Measurements from ENCODE around the gene C15orf61.

Gene C15orf61

DNA sequence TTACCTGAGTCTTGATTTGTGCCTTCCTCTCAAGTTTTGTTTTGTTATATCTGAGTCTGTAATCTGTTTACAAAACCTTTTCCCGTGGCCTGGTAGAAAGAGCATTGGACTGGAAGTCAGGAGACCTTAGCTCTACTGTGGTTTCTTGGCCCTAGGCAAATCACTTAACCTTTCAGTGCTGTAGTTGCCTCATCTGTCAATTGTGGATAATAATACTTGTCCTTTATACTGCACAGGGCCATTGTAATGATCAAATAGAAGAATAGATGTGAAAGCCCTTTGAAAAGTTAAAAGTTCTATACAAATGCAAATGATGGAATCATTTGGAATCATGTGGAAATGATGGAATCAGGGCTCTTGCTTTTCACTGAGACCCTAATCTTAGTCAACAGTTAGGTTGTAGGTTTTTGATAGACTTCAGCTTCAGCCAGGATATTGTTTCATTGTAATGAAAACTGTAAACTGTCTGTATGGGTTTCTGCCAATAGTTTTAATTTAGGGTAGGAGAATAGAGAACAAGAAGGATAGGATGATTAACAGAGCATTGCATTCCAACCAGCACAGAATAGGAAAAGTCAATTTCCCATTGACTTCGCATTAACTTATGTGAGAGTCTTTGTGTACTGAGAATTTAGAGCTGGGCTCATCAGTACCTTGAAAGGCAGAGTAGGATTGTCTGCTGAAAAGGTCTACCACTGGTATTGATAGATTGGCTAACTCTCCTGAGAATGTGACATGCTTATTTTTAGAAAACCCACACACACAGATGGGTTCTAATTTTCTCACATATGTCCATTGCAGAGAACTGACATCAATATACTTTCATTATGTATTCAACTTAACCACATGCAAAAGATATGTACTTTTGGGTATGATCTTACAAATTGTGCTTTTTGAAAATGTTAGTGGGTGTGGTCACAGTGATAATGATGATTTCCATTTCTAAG lies 43.4 kb downstream of the C15orf61 start:
- H3K4me3 ChIP-seq (ENCODE audit: low read depth, low read length) = no peak overlapping the region
- no peaks in the 10 kb centered on the region for H3K27me3 ChIP-seq (ENCODE audit: insufficient read depth, low read length)
- no peak overlapping the region for H3K23ac ChIP-seq (ENCODE audit: low read length)
- H3K36me3 ChIP-seq (ENCODE audit: control insufficient read depth in 1 of 2, insufficient read depth in 2 of 2, low read length in 2 of 2) = no peaks in the 10 kb centered on the region
- H3K9me3 ChIP-seq (ENCODE audit: insufficient read depth, low read depth, low read length) = no peaks in the 10 kb centered on the region
- H4K12ac ChIP-seq (ENCODE audit: low read depth, low read length) = no peak overlapping the region
- H3K79me2 ChIP-seq (ENCODE audit: control insufficient read depth, insufficient read depth, low read length, poor library complexity) = no peaks in the 10 kb centered on the region
- DNase-seq = no peak
- no peaks in the 10 kb centered on the region for H3K79me1 ChIP-seq (ENCODE audit: low read length)
- no peak overlapping the region for H2BK120ac ChIP-seq (ENCODE audit: insufficient read depth, low read length, poor library complexity)
- H4K91ac ChIP-seq (ENCODE audit: low read depth, low read length) = no peak overlapping the region
- H2BK5ac ChIP-seq (ENCODE audit: low read depth, low read length, poor library complexity) = no peak overlapping the region
- H3K4me2 ChIP-seq (ENCODE audit: low read length) = no peak overlapping the region
- H2AFZ ChIP-seq (ENCODE audit: insufficient read depth, low read length, poor library complexity) = no peak overlapping the region
- no peak overlapping the region for H4K8ac ChIP-seq (ENCODE audit: low read depth, low read length)
- H3K14ac ChIP-seq (ENCODE audit: low read length) = no peak overlapping the region
- no peaks in the 10 kb centered on the region for H3K4me1 ChIP-seq (ENCODE audit: control insufficient read depth in 1 of 2, insufficient read depth in 2 of 2, low read length in 2 of 2)
- WGBS (ENCODE audit: extremely low coverage, insufficient coverage, insufficient read length) = no CpG with 5 or more reads among the region's 2 CpGs
- H3K27ac ChIP-seq (ENCODE audit: low read depth, low read length) = no peak overlapping the region
- no peak overlapping the region for H3K18ac ChIP-seq (ENCODE audit: low read length)
- H3K9ac ChIP-seq (ENCODE audit: low read length) = no peak overlapping the region
- H2BK12ac ChIP-seq (ENCODE audit: low read length) = no peak overlapping the region
- no peak overlapping the region for H2AK5ac ChIP-seq (ENCODE audit: low read length)
- no peak overlapping the region for H3K4ac ChIP-seq (ENCODE audit: low read depth, low read length)

DNA sequence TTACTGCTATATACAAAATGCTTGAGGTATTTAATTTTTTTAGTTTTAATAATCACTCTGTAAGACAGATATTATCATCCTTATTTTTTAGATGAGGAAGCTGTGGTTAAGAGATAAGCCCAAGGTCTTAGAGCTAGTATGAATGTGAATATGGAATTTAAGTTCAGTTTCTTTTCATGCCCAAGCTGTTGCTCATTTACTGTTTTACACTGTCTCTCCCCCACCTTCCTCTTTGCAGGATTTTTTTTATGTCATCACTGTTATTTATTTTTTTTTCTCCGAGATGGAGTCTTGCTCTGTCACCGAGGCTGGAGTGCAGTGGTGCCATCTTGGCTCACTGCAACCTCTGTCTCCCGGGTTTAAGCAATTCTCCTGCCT lies 44.0 kb downstream of the C15orf61 start:
- WGBS (ENCODE audit: extremely low coverage, insufficient coverage, insufficient read length) = no CpG with 5 or more reads among the region's 3 CpGs
- no peak overlapping the region for H3K4me3 ChIP-seq (ENCODE audit: low read depth, low read length)

DNA sequence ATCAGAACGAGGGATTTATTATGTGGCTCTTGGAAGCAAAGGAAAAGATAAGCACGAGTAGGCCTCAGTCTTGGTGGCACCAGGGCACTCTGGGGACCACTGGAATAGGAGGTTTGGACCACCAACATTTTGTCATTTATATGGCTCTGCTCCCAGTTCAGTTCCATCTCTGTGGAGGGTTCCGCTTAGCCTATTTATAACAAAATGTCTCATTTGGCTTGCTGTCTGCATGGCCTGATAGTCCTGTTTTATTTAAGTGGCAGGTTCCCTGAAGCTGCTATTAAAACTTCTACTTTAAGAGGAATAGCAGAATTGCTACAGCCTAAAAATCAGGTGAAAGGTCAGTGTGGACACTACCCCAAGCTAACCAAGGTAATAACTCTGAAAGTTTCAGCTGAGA lies 48.7 kb downstream of the C15orf61 start:
- Histone ChIP-seq H3K23ac (ENCODE audit: low read length) (no peak overlapping the region), H2BK5ac (ENCODE audit: low read depth, low read length, poor library complexity) (no peak overlapping the region), H3K4me1 (ENCODE audit: control insufficient read depth in 1 of 2, insufficient read depth in 2 of 2, low read length in 2 of 2) (no peaks in the 10 kb centered on the region), H3K4ac (ENCODE audit: low read depth, low read length) (no peak overlapping the region), H3K4me3 (ENCODE audit: low read depth, low read length) (no peak overlapping the region), H2AK5ac (ENCODE audit: low read length) (no peak overlapping the region), H3K36me3 (ENCODE audit: control insufficient read depth in 1 of 2, insufficient read depth in 2 of 2, low read length in 2 of 2) (no peaks in the 10 kb centered on the region), H3K79me2 (ENCODE audit: control insufficient read depth, insufficient read depth, low read length, poor library complexity) (no peaks in the 10 kb centered on the region), H4K8ac (ENCODE audit: low read depth, low read length) (no peak overlapping the region), H3K9me3 (ENCODE audit: insufficient read depth, low read depth, low read length) (no peaks in the 10 kb centered on the region), H3K18ac (ENCODE audit: low read length) (no peak overlapping the region), H3K79me1 (ENCODE audit: low read length) (no peaks in the 10 kb centered on the region), H2BK12ac (ENCODE audit: low read length) (no peak overlapping the region), H4K91ac (ENCODE audit: low read depth, low read length) (no peak overlapping the region), H2AFZ (ENCODE audit: insufficient read depth, low read length, poor library complexity) (no peak overlapping the region), H2BK120ac (ENCODE audit: insufficient read depth, low read length, poor library complexity) (no peak overlapping the region), H3K27ac (ENCODE audit: low read depth, low read length) (no peak overlapping the region), H3K27me3 (ENCODE audit: insufficient read depth, low read length) (no peaks in the 10 kb centered on the region), H3K9ac (ENCODE audit: low read length) (no peak overlapping the region), H4K12ac (ENCODE audit: low read depth, low read length) (no peak overlapping the region), H3K4me2 (ENCODE audit: low read length) (no peak overlapping the region), H3K14ac (ENCODE audit: low read length) (no peak overlapping the region)
- DNase-seq = no peak
- WGBS (ENCODE audit: extremely low coverage, insufficient coverage, insufficient read length) = no CpG with 5 or more reads among the region's 3 CpGs

More for the DNA sequence above, 44.0 kb downstream of the C15orf61 start:
- no peak overlapping the region for H2AK5ac ChIP-seq (ENCODE audit: low read length)
- no peaks in the 10 kb centered on the region for H3K4me1 ChIP-seq (ENCODE audit: control insufficient read depth in 1 of 2, insufficient read depth in 2 of 2, low read length in 2 of 2)
- H3K79me2 ChIP-seq (ENCODE audit: control insufficient read depth, insufficient read depth, low read length, poor library complexity) = no peaks in the 10 kb centered on the region
- H2BK120ac ChIP-seq (ENCODE audit: insufficient read depth, low read length, poor library complexity) = no peak overlapping the region
- no peak overlapping the region for H4K8ac ChIP-seq (ENCODE audit: low read depth, low read length)
- H3K27me3 ChIP-seq (ENCODE audit: insufficient read depth, low read length) = no peaks in the 10 kb centered on the region
- no peak overlapping the region for H2BK5ac ChIP-seq (ENCODE audit: low read depth, low read length, poor library complexity)
- H3K9me3 ChIP-seq (ENCODE audit: insufficient read depth, low read depth, low read length) = no peaks in the 10 kb centered on the region
- no peak overlapping the region for H3K9ac ChIP-seq (ENCODE audit: low read length)
- H4K91ac ChIP-seq (ENCODE audit: low read depth, low read length) = no peak overlapping the region
- no peak overlapping the region for H3K4ac ChIP-seq (ENCODE audit: low read depth, low read length)
- no peak overlapping the region for H4K12ac ChIP-seq (ENCODE audit: low read depth, low read length)
- no peak overlapping the region for H3K23ac ChIP-seq (ENCODE audit: low read length)
- no peak for DNase-seq
- no peak overlapping the region for H3K27ac ChIP-seq (ENCODE audit: low read depth, low read length)
- no peaks in the 10 kb centered on the region for H3K36me3 ChIP-seq (ENCODE audit: control insufficient read depth in 1 of 2, insufficient read depth in 2 of 2, low read length in 2 of 2)
- H3K14ac ChIP-seq (ENCODE audit: low read length) = no peak overlapping the region
- no peaks in the 10 kb centered on the region for H3K79me1 ChIP-seq (ENCODE audit: low read length)
- no peak overlapping the region for H2BK12ac ChIP-seq (ENCODE audit: low read length)
- H3K4me2 ChIP-seq (ENCODE audit: low read length) = no peak overlapping the region
- H2AFZ ChIP-seq (ENCODE audit: insufficient read depth, low read length, poor library complexity) = no peak overlapping the region
- no peak overlapping the region for H3K18ac ChIP-seq (ENCODE audit: low read length)

DNA sequence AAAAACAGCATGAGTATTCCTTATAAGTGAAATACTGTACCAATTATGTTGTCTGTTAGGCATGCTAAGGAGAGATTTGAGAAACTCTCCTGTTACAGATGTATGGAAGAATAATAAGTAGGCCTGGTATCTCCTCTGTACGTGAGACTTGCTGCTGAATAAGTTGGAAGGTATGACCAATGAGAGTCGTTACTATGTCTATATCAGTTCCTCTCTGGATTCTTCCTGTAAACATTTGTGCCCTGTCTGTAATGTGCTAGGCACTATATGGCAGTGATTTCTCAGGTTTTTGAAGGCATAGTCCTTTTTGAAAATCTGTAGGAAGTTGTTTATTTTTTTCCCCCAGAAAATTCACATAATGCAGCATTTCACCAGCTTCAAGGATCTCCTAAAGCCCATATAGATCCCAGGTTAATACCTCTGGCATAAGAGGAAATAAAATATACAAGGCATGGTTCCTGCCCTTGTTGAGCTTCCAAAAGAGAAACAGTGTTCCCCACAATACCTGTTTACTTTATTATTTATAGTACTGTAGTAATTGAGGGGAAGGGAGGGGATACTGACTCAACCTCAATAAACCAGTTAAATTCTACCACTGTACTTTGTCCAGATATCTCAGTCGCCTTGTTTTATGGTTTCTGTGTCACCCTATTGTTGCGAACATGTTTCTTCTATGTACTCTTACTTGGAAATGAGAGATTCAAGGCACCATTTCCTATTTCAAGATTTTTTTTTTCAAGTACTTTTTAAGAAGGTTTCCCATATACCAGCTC lies 50.1 kb downstream of the C15orf61 start:
- Histone ChIP-seq H3K79me1 (ENCODE audit: low read length) (no peaks in the 10 kb centered on the region), H3K79me2 (ENCODE audit: control insufficient read depth, insufficient read depth, low read length, poor library complexity) (no peaks in the 10 kb centered on the region), H3K4me2 (ENCODE audit: low read length) (no peak overlapping the region), H4K91ac (ENCODE audit: low read depth, low read length) (no peak overlapping the region), H3K4ac (ENCODE audit: low read depth, low read length) (no peak overlapping the region), H2BK12ac (ENCODE audit: low read length) (no peak overlapping the region), H2AK5ac (ENCODE audit: low read length) (no peak overlapping the region), H3K23ac (ENCODE audit: low read length) (no peak overlapping the region), H2BK5ac (ENCODE audit: low read depth, low read length, poor library complexity) (no peak overlapping the region), H3K14ac (ENCODE audit: low read length) (no peak overlapping the region), H3K9me3 (ENCODE audit: insufficient read depth, low read depth, low read length) (no peaks in the 10 kb centered on the region), H3K4me3 (ENCODE audit: low read depth, low read length) (no peak overlapping the region), H4K12ac (ENCODE audit: low read depth, low read length) (no peak overlapping the region), H4K8ac (ENCODE audit: low read depth, low read length) (no peak overlapping the region), H3K18ac (ENCODE audit: low read length) (no peak overlapping the region), H3K27me3 (ENCODE audit: insufficient read depth, low read length) (no peaks in the 10 kb centered on the region), H3K36me3 (ENCODE audit: control insufficient read depth in 1 of 2, insufficient read depth in 2 of 2, low read length in 2 of 2) (no peaks in the 10 kb centered on the region), H3K27ac (ENCODE audit: low read depth, low read length) (no peak overlapping the region), H2BK120ac (ENCODE audit: insufficient read depth, low read length, poor library complexity) (no peak overlapping the region), H3K9ac (ENCODE audit: low read length) (no peak overlapping the region), H2AFZ (ENCODE audit: insufficient read depth, low read length, poor library complexity) (no peak overlapping the region), H3K4me1 (ENCODE audit: control insufficient read depth in 1 of 2, insufficient read depth in 2 of 2, low read length in 2 of 2) (peaks cover 0 to 2% of the 10 kb centered on the region in 2 experiments)
- DNase-seq = no peak
- no CpG with 5 or more reads among the region's 4 CpGs for WGBS (ENCODE audit: extremely low coverage, insufficient coverage, insufficient read length)
